Astrocyte (in vitro differentiated cells and primary cell): ENCODE results near the gene PIP5K1A. TPM values are rescaled to one million over a fixed set of nuclear protein-coding genes. Genes with fewer than 3 reads are reported as not detected.
A peak's percentile ranks its signal among the peaks of the same experiment; 100 is the strongest.

Experiments used
- DNase-seq: peaks from one replicate; pipeline ENCODE4 v3.0.0-alpha.2; 2010; ENCODE audit warnings: low read depth
- FAIRE-seq: peaks from 2 replicates; lab custom pipeline; 2011; peaks lifted over from hg19 to GRCh38; lab: Jason Lieb, UNC
- H2AFZ ChIP-seq: 2 replicates; pipeline ENCODE4 v1.6.0; 2012; ENCODE audit warnings: low read depth, low read length, inconsistent platforms
- H3K27ac ChIP-seq: 2 replicates; pipeline ENCODE4 v1.5.1; 2011; ENCODE audit warnings: low read depth, low read length, inconsistent platforms
- H3K27me3 ChIP-seq: 2 replicates; pipeline ENCODE4 v1.6.0; 2011; ENCODE audit warnings: low read length, inconsistent platforms; ENCODE audit not compliant: insufficient read depth
- H3K36me3 ChIP-seq: 2 replicates; pipeline ENCODE4 v1.5.1; 2011; ENCODE audit warnings: low read length, inconsistent platforms; ENCODE audit not compliant: insufficient read depth
- H3K4me1 ChIP-seq: 2 replicates; pipeline ENCODE4 v1.5.1; 2011; ENCODE audit warnings: low read length, inconsistent platforms; ENCODE audit not compliant: insufficient read depth
- H3K4me2 ChIP-seq: 2 replicates; pipeline ENCODE4 v1.6.0; 2012; ENCODE audit warnings: low read length, inconsistent platforms
- H3K4me3 ChIP-seq: 2 replicates; pipeline ENCODE4 v1.5.1; 2011; ENCODE audit warnings: low read depth, mild to moderate bottlenecking, low read length, inconsistent platforms; ENCODE audit not compliant: insufficient read depth
- H3K79me2 ChIP-seq: 2 replicates; pipeline ENCODE4 v1.6.0; 2012; ENCODE audit warnings: mild to moderate bottlenecking, low read length, inconsistent platforms; ENCODE audit not compliant: insufficient read depth
- H3K9ac ChIP-seq: 2 replicates; pipeline ENCODE4 v1.6.0; 2012; ENCODE audit warnings: mild to moderate bottlenecking, low read length, inconsistent platforms
- H3K9me3 ChIP-seq: 2 replicates; pipeline ENCODE4 v1.5.1; 2012; ENCODE audit warnings: low read depth, mild to moderate bottlenecking, low read length, inconsistent platforms; ENCODE audit not compliant: insufficient read depth
- H4K20me1 ChIP-seq: 2 replicates; pipeline ENCODE4 v1.6.0; 2012; ENCODE audit warnings: low read length, inconsistent platforms; ENCODE audit not compliant: insufficient read depth
- H3K27ac Mint-ChIP-seq: one replicate; pipeline ENCODE4 v1.8.0; 2021; ENCODE audit warnings: mild to moderate bottlenecking, mixed read lengths; ENCODE audit not compliant: unreplicated experiment
- H3K27me3 Mint-ChIP-seq: one replicate; pipeline ENCODE4 v1.8.0; 2021; ENCODE audit warnings: low read depth, mixed read lengths; ENCODE audit not compliant: unreplicated experiment
- H3K36me3 Mint-ChIP-seq: one replicate; pipeline ENCODE4 v1.8.0; 2021; ENCODE audit warnings: low read depth, mixed read lengths; ENCODE audit not compliant: unreplicated experiment
- H3K4me1 Mint-ChIP-seq: one replicate; pipeline ENCODE4 v1.8.0; 2021; ENCODE audit warnings: low read depth, mixed read lengths; ENCODE audit not compliant: unreplicated experiment
- H3K4me3 Mint-ChIP-seq: one replicate; pipeline ENCODE4 v1.8.0; 2021; ENCODE audit warnings: mild to moderate bottlenecking, moderate library complexity, mixed read lengths; ENCODE audit not compliant: unreplicated experiment
- H3K9me3 Mint-ChIP-seq: one replicate; pipeline ENCODE4 v1.8.0; 2021; ENCODE audit warnings: mild to moderate bottlenecking, mixed read lengths; ENCODE audit not compliant: unreplicated experiment
- CTCF ChIP-seq: IDR thresholded peaks from 2 replicates; pipeline ENCODE4 v1.5.1; 2011; ENCODE audit warnings: low read depth, mild to moderate bottlenecking, inconsistent platforms, low read length, moderate library complexity; ENCODE audit not compliant: insufficient read depth
- EZH2 ChIP-seq: IDR thresholded peaks from 2 replicates; pipeline ENCODE4 v1.6.1; 2012; ENCODE audit warnings: mild to moderate bottlenecking, low read length, inconsistent platforms; ENCODE audit not compliant: insufficient read depth
- total RNA-seq: library from RNA; stranded (reverse); gene quantifications from 2 replicates; pipeline ENCODE4 v1.2.1, GENCODE V29; 2021

Gene PIP5K1A
- total RNA-seq, 1 donor from 2014 or later = 121 TPM

DNA sequence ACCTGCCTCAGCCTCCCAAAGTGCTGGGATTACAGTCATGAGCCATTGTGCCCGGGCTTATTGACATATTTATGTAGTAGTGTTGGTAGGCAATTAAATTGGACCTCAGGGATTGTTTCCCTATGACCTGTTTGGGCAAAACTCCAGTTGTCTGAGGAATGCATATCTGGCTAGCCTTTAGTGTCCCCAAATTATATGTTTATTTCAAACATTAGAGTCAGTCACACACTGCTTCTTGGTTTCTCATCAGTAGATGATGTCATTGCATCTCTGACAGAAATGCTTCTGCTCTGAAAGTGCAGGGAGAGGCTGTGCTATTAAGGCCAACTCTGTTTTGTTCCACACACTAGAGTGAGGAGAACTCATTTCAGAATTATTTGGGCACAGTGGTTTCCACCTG lies 12.5 kb downstream of the PIP5K1A start:
- Histone ChIP-seq H3K27me3 (no peaks in the 10 kb centered on the region), H3K9me3 (no peaks in the 10 kb centered on the region), H3K36me3 (peaks cover 4% of the 10 kb centered on the region), H4K20me1 (peaks cover 87% of the 10 kb centered on the region), H3K27ac (peak overlapping the region; percentile 19), H3K4me3 (no peak overlapping the region), H3K4me1 (peaks cover 2% of the 10 kb centered on the region), H3K4me2 (no peak overlapping the region), H3K9ac (no peak overlapping the region), H2AFZ (no peak overlapping the region), H3K79me2 (peaks cover 98% of the 10 kb centered on the region)
- TF ChIP-seq CTCF (no peak), EZH2 (no peak)
- FAIRE-seq (no peak), DNase-seq (peak; percentile 18)
- no peak overlapping the region for H3K4me3 Mint-ChIP-seq
- no peak overlapping the region for H3K27ac Mint-ChIP-seq
- H3K27me3 Mint-ChIP-seq = no peaks in the 10 kb centered on the region
- H3K4me1 Mint-ChIP-seq = peaks cover 18% of the 10 kb centered on the region
- H3K9me3 Mint-ChIP-seq = no peaks in the 10 kb centered on the region
- H3K36me3 Mint-ChIP-seq = peaks cover 18% of the 10 kb centered on the region

- H3K9me3 ChIP-seq = no peaks in the 10 kb centered on the region
- no peak for FAIRE-seq
- peaks cover 20% of the 10 kb centered on the region for H3K4me1 Mint-ChIP-seq
- H3K4me2 ChIP-seq = no peak overlapping the region
- H3K36me3 Mint-ChIP-seq = peaks cover 14% of the 10 kb centered on the region
- no peak for DNase-seq
- no peaks in the 10 kb centered on the region for H3K27me3 Mint-ChIP-seq
- peaks cover 97% of the 10 kb centered on the region for H3K79me2 ChIP-seq
- no peak for TF ChIP-seq CTCF
- TF ChIP-seq EZH2 = no peak
- no peak overlapping the region for H3K4me3 ChIP-seq
- no peak overlapping the region for H3K27ac ChIP-seq
- no peaks in the 10 kb centered on the region for H3K9me3 Mint-ChIP-seq
- H2AFZ ChIP-seq = no peak overlapping the region
- H3K9ac ChIP-seq = no peak overlapping the region
- peaks cover 4% of the 10 kb centered on the region for H3K36me3 ChIP-seq
- peak overlapping the region; percentile 77 for H3K4me3 Mint-ChIP-seq
- no peaks in the 10 kb centered on the region for H3K27me3 ChIP-seq
- peaks cover 2% of the 10 kb centered on the region for H3K4me1 ChIP-seq
- H4K20me1 ChIP-seq = peaks cover 87% of the 10 kb centered on the region
- peak overlapping the region; percentile 83 for H3K27ac Mint-ChIP-seq
Observed at GRCh38 chr1:151211972-151212705, 13.8 kb downstream of the PIP5K1A start.

- no peak overlapping the region for H3K4me3 ChIP-seq
- Mint-ChIP-seq H3K36me3 (peaks cover 15% of the 10 kb centered on the region), H3K9me3 (no peaks in the 10 kb centered on the region), H3K4me1 (peaks cover 20% of the 10 kb centered on the region), H3K4me3 (no peak overlapping the region), H3K27me3 (no peaks in the 10 kb centered on the region), H3K27ac (peak overlapping the region; percentile 3)
- H3K4me1 ChIP-seq = peaks cover 2% of the 10 kb centered on the region
- H3K4me2 ChIP-seq = no peak overlapping the region
- no peak overlapping the region for H3K9ac ChIP-seq
- H3K27me3 ChIP-seq = no peaks in the 10 kb centered on the region
- peaks cover 90% of the 10 kb centered on the region for H4K20me1 ChIP-seq
- peaks cover 8% of the 10 kb centered on the region for H3K36me3 ChIP-seq
- FAIRE-seq (no peak), DNase-seq (peak; percentile 58)
- H3K9me3 ChIP-seq = no peaks in the 10 kb centered on the region
- no peak overlapping the region for H2AFZ ChIP-seq
- no peak for TF ChIP-seq CTCF
- TF ChIP-seq EZH2 = no peak
- H3K79me2 ChIP-seq = peaks cover 97% of the 10 kb centered on the region
- no peak overlapping the region for H3K27ac ChIP-seq
Observed at GRCh38 chr1:151213560-151213959, 15.2 kb downstream of the PIP5K1A start.
